WTC11 (cell line): ENCODE measurements around the gene PRKN.

Experiments used
- CREB1 ChIP-seq: sonication (generic); formaldehyde crosslinking; IDR thresholded peaks from 2 replicates; pipeline ENCODE4 v1.8.0; 2023; ENCODE audit warnings: mild to moderate bottlenecking, missing genetic modification reagents
- CTCF ChIP-seq: fragments of 200-600 bp; IDR thresholded peaks from 2 replicates; pipeline ENCODE4 v1.8.0; 2022; ENCODE audit warnings: antibody characterized with exemption
- FOXJ3 ChIP-seq: sonication (generic); formaldehyde crosslinking; IDR thresholded peaks from 2 replicates; pipeline ENCODE4 v1.9.0; 2021; ENCODE audit warnings: missing genetic modification reagents, mild to moderate bottlenecking, borderline replicate concordance
- FOXP4 ChIP-seq: sonication (generic); formaldehyde crosslinking; IDR thresholded peaks from 2 replicates; pipeline ENCODE4 v1.8.0; 2022; ENCODE audit warnings: mild to moderate bottlenecking, missing genetic modification reagents
- NR1H2 ChIP-seq: sonication (generic); formaldehyde crosslinking; IDR thresholded peaks from 2 replicates; pipeline ENCODE4 v1.9.0; 2021; ENCODE audit warnings: mild to moderate bottlenecking, moderate library complexity, missing genetic modification reagents
- USF2 ChIP-seq: sonication (generic); formaldehyde crosslinking; IDR thresholded peaks from 2 replicates; pipeline ENCODE4 v1.8.1; 2023; ENCODE audit warnings: mild to moderate bottlenecking, missing genetic modification reagents, moderate library complexity
- ZBTB43 ChIP-seq: sonication (generic); formaldehyde crosslinking; IDR thresholded peaks from 2 replicates; pipeline ENCODE4 v1.8.1; 2023; ENCODE audit warnings: mild to moderate bottlenecking, missing genetic modification reagents
- ZNF138 ChIP-seq: sonication (generic); formaldehyde crosslinking; conservative IDR thresholded peaks from 2 replicates; pipeline ENCODE4 v1.8.1; 2022; ENCODE audit warnings: mild to moderate bottlenecking, moderate library complexity, missing genetic modification reagents
- ZNF512 ChIP-seq: sonication (generic); formaldehyde crosslinking; IDR thresholded peaks from 2 replicates; pipeline ENCODE4 v1.8.1; 2022; ENCODE audit warnings: missing genetic modification reagents, borderline replicate concordance
- ZSCAN18 ChIP-seq: fragments of 250-450 bp; sonication (Bioruptor Pico); IDR thresholded peaks from 2 replicates; pipeline ENCODE4 v2.1.2; 2022; ENCODE audit warnings: mild to moderate bottlenecking, moderate library complexity
- TF ChIP-seq, protein P1 (sequence below): sonication (generic); formaldehyde crosslinking; conservative IDR thresholded peaks from 2 replicates; pipeline ENCODE4 v1.8.1; 2023; ENCODE audit warnings: mild to moderate bottlenecking, low read depth, missing genetic modification reagents, moderate library complexity

- TF ChIP-seq CTCF (no peak), USF2 (CRISPR knock-in tag) (no peak), ZNF138 (no peak), ZNF512 (no peak), FOXJ3 (CRISPR knock-in tag) (no peak), ZSCAN18 (CRISPR knock-in tag) (no peak), ZBTB43 (CRISPR knock-in tag) (no peak), NR1H2 (CRISPR knock-in tag) (no peak), CREB1 (no peak), FOXP4 (no peak)
- TF ChIP-seq, protein P1, sequence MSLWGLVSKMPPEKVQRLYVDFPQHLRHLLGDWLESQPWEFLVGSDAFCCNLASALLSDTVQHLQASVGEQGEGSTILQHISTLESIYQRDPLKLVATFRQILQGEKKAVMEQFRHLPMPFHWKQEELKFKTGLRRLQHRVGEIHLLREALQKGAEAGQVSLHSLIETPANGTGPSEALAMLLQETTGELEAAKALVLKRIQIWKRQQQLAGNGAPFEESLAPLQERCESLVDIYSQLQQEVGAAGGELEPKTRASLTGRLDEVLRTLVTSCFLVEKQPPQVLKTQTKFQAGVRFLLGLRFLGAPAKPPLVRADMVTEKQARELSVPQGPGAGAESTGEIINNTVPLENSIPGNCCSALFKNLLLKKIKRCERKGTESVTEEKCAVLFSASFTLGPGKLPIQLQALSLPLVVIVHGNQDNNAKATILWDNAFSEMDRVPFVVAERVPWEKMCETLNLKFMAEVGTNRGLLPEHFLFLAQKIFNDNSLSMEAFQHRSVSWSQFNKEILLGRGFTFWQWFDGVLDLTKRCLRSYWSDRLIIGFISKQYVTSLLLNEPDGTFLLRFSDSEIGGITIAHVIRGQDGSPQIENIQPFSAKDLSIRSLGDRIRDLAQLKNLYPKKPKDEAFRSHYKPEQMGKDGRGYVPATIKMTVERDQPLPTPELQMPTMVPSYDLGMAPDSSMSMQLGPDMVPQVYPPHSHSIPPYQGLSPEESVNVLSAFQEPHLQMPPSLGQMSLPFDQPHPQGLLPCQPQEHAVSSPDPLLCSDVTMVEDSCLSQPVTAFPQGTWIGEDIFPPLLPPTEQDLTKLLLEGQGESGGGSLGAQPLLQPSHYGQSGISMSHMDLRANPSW (CRISPR knock-in tag) = no peak
Measured at GRCh38 chr6:161732594-161732993, 995.0 kb downstream of the PRKN start.
